H1 (cell line): ENCODE results near the gene BAZ2B. TPM values are rescaled to one million over a fixed set of nuclear protein-coding genes. Genes with fewer than 3 reads are reported as not detected.

Experiments used
- GABPA ChIP-seq: IDR thresholded peaks from 2 replicates; pipeline ENCODE4 v1.6.1; 2011; ENCODE audit warnings: mild to moderate bottlenecking, low read length, moderate library complexity, borderline replicate concordance; ENCODE audit not compliant: insufficient read depth
- JUN ChIP-seq: IDR thresholded peaks from 2 replicates; pipeline ENCODE4 v1.6.1; 2011; ENCODE audit warnings: low read depth, mild to moderate bottlenecking, improper control_type of control experiment, low read length
- POU5F1 ChIP-seq: IDR thresholded peaks from 2 replicates; pipeline ENCODE4 v1.6.1; 2011; ENCODE audit warnings: low read depth, mild to moderate bottlenecking, low read length, moderate library complexity
- RAD21 ChIP-seq, 2 experiments: IDR thresholded peaks in 1 of 2; conservative IDR thresholded peaks in 1 of 2; 2 replicates each; pipeline ENCODE4 v1.6.1; 2011; ENCODE audit warnings: low read depth in 2 of 2, low read length in 2 of 2, improper control_type of control experiment in 1 of 2, inconsistent platforms in 1 of 2, mild to moderate bottlenecking in 1 of 2, moderate library complexity in 1 of 2
- RXRA ChIP-seq: IDR thresholded peaks from 2 replicates; pipeline ENCODE4 v1.6.1; 2011; ENCODE audit warnings: low read depth, mild to moderate bottlenecking, low read length, moderate library complexity; ENCODE audit not compliant: insufficient read depth
- polyA plus RNA-seq, 7 experiments: library from polyadenylated mRNA; depleted of rRNA in 3 of 7; stranded (reverse) in 5 of 7; unstranded in 2 of 7; fragments of >200 nt in 5 of 7; fragments of 200-250 nt in 2 of 7; gene quantifications; 1 replicate in 5 of 7; 2 replicates in 1 of 7; 4 replicates in 1 of 7; pipeline versions ENCODE4 v1.2.1 to v1.2.3, GENCODE V29; 2011 to 2013; ENCODE audit warnings: missing spikeins in 2 of 7, mixed read lengths in 2 of 7
- total RNA-seq: library from RNA; stranded (reverse); fragmentation: NEBNext Ultra II Directional; extraction: Animal tissue kit (Norgen Biotek cat#: 25700); gene quantifications from 2 replicates; pipeline ENCODE4 v1.2.1, GENCODE V29; 2021
- TF ChIP-seq, protein P1 (sequence below): fragments of 300-600 bp; sonication (generic); IDR thresholded peaks from 2 replicates; pipeline ENCODE4 v1.7.1; 2012; ENCODE audit warnings: low read length, moderate library complexity, mild to moderate bottlenecking, inconsistent platforms; ENCODE audit not compliant: insufficient replicate concordance
- TF ChIP-seq, protein P2 (sequence below): IDR thresholded peaks from 2 replicates; pipeline ENCODE4 v1.6.1; 2012; ENCODE audit warnings: inconsistent platforms

The BAZ2B gene
- total and polyA plus RNA-seq, 2 of the 8 experiments (the other 6 are each of a cell fraction or from before 2014, with no cell fraction given) = 15.2 to 46.3 TPM

- TF ChIP-seq, protein P1, sequence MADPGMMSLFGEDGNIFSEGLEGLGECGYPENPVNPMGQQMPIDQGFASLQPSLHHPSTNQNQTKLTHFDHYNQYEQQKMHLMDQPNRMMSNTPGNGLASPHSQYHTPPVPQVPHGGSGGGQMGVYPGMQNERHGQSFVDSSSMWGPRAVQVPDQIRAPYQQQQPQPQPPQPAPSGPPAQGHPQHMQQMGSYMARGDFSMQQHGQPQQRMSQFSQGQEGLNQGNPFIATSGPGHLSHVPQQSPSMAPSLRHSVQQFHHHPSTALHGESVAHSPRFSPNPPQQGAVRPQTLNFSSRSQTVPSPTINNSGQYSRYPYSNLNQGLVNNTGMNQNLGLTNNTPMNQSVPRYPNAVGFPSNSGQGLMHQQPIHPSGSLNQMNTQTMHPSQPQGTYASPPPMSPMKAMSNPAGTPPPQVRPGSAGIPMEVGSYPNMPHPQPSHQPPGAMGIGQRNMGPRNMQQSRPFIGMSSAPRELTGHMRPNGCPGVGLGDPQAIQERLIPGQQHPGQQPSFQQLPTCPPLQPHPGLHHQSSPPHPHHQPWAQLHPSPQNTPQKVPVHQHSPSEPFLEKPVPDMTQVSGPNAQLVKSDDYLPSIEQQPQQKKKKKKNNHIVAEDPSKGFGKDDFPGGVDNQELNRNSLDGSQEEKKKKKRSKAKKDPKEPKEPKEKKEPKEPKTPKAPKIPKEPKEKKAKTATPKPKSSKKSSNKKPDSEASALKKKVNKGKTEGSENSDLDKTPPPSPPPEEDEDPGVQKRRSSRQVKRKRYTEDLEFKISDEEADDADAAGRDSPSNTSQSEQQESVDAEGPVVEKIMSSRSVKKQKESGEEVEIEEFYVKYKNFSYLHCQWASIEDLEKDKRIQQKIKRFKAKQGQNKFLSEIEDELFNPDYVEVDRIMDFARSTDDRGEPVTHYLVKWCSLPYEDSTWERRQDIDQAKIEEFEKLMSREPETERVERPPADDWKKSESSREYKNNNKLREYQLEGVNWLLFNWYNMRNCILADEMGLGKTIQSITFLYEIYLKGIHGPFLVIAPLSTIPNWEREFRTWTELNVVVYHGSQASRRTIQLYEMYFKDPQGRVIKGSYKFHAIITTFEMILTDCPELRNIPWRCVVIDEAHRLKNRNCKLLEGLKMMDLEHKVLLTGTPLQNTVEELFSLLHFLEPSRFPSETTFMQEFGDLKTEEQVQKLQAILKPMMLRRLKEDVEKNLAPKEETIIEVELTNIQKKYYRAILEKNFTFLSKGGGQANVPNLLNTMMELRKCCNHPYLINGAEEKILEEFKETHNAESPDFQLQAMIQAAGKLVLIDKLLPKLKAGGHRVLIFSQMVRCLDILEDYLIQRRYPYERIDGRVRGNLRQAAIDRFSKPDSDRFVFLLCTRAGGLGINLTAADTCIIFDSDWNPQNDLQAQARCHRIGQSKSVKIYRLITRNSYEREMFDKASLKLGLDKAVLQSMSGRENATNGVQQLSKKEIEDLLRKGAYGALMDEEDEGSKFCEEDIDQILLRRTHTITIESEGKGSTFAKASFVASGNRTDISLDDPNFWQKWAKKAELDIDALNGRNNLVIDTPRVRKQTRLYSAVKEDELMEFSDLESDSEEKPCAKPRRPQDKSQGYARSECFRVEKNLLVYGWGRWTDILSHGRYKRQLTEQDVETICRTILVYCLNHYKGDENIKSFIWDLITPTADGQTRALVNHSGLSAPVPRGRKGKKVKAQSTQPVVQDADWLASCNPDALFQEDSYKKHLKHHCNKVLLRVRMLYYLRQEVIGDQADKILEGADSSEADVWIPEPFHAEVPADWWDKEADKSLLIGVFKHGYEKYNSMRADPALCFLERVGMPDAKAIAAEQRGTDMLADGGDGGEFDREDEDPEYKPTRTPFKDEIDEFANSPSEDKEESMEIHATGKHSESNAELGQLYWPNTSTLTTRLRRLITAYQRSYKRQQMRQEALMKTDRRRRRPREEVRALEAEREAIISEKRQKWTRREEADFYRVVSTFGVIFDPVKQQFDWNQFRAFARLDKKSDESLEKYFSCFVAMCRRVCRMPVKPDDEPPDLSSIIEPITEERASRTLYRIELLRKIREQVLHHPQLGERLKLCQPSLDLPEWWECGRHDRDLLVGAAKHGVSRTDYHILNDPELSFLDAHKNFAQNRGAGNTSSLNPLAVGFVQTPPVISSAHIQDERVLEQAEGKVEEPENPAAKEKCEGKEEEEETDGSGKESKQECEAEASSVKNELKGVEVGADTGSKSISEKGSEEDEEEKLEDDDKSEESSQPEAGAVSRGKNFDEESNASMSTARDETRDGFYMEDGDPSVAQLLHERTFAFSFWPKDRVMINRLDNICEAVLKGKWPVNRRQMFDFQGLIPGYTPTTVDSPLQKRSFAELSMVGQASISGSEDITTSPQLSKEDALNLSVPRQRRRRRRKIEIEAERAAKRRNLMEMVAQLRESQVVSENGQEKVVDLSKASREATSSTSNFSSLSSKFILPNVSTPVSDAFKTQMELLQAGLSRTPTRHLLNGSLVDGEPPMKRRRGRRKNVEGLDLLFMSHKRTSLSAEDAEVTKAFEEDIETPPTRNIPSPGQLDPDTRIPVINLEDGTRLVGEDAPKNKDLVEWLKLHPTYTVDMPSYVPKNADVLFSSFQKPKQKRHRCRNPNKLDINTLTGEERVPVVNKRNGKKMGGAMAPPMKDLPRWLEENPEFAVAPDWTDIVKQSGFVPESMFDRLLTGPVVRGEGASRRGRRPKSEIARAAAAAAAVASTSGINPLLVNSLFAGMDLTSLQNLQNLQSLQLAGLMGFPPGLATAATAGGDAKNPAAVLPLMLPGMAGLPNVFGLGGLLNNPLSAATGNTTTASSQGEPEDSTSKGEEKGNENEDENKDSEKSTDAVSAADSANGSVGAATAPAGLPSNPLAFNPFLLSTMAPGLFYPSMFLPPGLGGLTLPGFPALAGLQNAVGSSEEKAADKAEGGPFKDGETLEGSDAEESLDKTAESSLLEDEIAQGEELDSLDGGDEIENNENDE = no peak
- TF ChIP-seq RXRA (no peak), POU5F1 (no peak), JUN (no peak), RAD21 (IDR thresholded peaks at IDR 0.05 in 1 of 2, conservative IDR thresholded peaks at IDR 0.05 in 1 of 2; ENCODE audit: low read depth in 2 of 2, low read length in 2 of 2) (no peak), GABPA (no peak)
- TF ChIP-seq, protein P2, sequence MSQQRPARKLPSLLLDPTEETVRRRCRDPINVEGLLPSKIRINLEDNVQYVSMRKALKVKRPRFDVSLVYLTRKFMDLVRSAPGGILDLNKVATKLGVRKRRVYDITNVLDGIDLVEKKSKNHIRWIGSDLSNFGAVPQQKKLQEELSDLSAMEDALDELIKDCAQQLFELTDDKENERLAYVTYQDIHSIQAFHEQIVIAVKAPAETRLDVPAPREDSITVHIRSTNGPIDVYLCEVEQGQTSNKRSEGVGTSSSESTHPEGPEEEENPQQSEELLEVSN = no peak
- TF ChIP-seq, all 59 proteins: peak for 0
Measured at GRCh38 chr2:159589286-159589685, 27.1 kb downstream of the BAZ2B start (continued).
